Activated T-cell treated with anti-CD3 and anti-CD28 coated beads, Interleukin-2, amount 50 U/mL, for 48 hours (primary cell): ENCODE results near the gene ITGB3.

Experiments used
- DNase-seq, 2 experiments: peaks; one replicate each; pipeline ENCODE4 v3.0.0-alpha.2; 2020

ITGB3 gene

DNA sequence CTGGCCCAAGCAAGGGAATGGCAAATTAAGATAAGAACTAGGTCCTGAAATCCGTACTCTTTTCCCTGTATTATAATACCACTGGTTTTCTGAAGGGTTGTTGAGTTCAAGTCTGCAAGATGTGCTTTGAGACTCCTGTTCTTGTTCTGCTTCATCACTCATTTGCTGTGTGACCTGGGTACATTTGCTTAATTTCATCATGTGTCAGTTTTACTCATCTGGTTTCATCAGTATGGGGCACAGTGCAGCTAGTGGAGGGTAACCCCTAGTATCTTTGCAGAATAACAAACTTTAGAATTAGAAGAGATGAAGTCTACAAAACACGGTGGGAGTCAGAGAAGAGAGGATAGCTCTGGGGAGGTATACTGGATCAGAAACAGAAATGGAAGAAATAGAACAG lies 48.2 kb downstream of the ITGB3 start:
- DNase-seq = no peak

DNA sequence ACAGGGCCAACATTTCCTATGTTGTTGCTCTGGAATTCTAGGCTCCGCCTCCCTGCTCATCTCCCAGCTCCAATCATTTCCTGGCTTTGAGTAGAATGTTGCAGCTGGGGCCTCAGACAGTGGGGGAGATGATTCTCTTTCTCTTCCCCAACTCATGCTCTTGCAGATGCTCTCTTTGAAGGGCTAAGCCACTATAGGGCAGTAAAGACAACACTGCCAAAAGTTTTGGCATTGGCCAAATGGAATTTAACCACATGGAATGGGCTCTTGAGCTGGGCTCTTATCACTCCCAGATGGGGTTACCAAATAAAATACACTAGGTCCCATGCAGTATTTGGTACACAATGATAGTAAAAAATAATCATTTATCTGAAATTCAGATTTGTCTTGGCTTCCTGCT lies 50.6 kb downstream of the ITGB3 start:
- no peak for DNase-seq

DNA sequence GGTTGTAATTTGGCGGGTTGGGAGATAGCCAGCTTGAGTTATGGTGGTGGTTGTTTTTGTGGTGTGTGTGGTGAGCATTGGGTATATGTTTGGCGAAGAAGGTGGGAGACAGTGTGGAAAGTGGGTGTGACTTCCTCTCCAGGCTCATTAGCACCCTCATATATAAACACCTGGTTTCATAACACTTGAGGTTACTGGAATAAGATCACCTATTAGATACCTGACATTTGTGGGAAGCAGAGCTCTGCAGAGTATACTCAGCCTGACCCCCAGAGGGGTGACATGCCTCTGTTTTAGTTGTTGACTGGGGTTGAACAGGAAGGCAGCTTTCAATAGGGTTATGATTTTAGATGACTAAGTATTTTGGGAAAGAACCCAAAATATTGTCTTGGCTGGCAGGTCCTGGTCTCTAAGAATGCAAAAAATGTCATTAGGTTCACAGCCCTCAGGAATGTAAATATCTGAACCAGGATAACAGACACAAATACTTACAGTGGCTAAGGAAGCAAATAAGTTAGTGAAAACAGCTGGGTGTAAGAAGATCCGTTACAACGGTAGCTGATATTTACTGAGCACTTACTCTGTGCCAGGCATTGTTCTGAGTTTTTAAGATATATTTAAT lies 51.8 kb downstream of the ITGB3 start:
- no peak for DNase-seq

DNA sequence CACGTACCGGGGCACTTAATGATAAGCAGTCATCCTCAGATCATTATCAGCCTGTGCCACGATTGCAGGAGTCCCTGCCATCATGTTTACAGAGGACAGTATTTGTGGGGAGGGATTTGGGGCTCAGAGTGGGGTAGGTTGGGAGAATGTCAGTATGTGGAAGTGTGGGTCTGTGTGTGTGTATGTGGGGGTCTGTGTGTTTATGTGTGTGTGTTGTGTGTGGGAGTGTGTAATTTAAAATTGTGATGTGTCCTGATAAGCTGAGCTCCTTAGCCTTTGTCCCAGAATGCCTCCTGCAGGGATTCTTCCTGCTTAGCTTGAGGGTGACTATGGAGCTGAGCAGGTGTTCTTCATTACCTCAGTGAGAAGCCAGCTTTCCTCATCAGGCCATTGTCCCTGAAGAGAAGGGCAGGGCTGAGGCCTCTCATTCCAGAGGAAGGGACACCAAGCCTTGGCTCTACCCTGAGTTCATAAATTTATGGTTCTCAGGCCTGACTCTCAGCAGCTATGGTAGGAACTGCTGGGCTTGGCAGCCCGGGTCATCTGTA lies 56.6 kb downstream of the ITGB3 start:
- DNase-seq = no peak

DNA sequence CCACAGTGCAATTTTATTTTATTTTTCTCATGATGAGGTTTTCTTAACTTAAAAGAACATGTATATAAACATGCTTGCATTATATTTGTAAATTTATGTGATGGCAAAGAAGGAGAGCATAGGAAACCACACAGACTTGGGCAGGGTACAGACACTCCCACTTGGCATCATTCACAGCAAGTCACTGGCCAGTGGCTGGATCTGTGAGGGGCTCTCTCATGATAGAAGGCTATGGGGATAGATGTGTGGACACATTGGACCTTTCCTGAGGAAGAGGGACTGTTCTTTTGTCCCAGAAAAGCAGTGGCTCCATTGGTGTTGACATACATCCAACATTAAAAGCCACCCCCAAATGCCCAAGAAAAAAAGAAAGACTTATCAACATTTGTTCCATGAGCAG lies 57.8 kb downstream of the ITGB3 start:
- DNase-seq = no peak

DNA sequence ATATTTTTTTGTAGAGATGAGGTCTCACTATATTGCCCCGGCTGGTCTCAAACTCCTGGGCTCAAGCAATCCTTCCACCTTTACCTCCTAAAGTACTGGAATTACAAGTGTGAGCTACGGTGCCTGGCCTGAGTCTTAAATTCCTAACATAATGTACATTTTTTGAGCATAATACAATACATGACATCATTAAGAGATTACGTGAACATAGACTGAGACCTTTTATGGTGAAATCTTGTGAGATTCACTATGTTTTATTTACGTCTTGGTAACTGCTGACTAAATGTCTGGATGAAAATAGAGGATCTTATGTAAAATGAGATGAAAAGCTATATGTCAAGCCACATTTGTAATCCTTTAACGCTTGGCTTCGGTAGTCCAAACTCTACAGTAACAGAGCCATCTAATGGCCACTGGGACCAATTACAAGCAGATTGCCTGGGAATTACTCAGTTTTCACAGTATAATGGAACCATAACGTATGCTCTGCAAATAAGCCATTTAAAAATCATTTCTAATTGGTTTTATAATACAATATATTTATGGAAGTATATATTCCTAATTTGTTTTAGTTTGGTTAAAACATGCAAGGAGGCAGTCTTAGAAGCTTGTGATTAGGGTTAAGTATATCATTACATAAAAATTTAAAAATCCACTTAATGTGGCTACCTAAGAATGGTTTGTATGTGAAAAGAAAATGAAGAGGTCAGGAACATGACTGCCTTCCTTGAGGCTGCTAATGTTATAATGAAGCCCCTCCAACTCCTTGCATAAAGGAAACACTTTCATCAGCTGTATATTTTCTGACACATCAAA lies 62.0 kb downstream of the ITGB3 start:
- no peak for DNase-seq

DNA sequence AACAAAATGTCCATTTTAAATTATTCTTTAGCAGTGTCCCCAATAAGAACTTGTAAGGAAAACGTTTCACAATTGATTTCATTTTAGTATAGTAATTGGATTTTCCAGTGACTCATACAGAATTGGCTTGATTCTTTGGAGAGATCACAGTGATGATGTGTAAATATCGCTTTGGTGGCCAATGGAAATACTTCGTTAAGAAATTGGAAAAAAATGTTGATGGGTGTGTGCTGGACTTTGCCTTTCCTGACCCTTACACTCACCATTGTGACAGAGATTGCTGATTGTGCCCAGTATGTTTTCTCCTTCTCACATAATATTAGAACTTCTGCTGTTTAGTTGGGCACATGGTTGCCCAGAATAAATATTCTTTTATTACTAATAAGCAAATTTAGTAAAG lies 62.7 kb downstream of the ITGB3 start:
- DNase-seq = no peak

DNA sequence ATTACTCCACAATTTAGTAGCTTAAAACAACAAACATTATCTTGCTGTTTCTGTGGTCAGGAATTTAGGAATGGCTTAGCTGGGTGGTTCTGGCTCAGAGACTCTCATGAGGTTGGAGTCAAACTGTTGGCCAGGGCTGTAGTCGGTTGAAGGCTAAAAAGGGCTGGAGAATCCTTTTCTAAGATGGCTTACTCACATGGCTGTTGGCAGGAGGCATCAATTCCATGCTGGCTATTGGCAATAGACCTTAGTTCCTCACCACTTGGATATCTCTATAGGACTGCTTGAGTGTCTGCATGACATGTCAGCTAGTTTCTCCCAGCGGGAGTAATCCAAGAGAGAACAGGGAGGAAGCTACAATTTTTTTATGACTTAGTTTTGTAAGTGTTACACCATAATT lies 63.5 kb downstream of the ITGB3 start:
- DNase-seq = no peak

DNA sequence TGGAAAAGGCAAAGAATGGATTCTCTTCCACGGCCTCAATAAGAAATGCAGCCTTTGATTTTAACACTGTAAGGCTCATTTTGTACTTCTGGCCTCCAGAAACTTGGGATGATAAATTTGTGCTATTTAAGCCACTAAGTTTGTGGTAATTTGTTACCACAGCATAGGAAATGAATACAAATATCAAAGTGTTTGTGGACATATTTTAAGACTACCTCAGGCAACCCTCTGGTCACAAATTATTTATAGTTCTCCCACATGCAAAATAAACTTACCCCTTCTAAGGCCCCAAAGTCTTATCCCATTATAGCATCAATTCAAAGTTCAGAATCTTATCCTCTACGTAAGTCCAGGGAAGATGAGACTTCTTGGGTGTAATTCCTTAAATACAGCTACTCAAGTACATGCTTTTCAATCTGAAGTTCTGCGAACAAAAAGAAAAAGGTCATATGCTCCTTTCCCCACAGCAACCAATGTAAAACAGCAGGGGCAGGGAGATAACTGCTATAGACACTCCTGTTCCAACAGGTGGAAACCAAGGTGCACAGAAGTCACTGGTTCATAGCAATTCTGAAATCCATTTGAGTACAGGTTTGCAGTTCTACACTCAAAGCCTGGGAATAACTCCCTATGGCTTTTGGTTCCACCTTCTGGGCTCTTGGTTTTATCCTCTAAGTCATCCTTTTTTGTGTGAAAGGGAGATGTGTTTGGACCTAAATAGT lies 64.7 kb downstream of the ITGB3 start:
- DNase-seq = no peak

DNA sequence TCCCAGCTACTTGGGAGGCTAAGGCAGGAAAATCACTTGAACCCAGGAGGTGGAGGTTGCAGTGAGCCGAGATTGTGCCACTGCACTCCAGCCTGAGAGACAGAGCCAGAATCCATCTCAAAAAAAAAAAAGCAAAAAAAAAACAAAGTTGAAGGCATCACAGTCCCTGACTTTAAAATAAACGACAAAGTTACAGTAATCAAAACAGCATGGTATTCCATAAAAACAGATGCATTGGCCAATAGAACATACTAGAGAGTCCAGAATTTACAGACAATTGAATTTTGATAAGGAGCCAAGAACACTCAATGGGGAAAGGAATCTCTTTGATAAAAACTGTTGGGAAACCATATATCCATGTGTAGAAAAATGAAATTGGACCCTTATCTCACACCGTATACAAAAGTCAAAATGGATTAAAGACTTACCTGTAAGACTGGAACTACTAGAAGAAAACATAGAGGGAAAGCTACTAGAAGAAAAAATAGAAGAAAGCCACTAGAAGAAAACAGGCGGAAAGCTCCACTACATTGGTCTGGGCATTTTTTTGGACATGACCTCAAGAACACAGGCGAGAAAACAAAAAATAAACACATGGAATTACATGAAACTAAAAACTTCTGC lies 67.4 kb downstream of the ITGB3 start:
- DNase-seq = no peak

DNA sequence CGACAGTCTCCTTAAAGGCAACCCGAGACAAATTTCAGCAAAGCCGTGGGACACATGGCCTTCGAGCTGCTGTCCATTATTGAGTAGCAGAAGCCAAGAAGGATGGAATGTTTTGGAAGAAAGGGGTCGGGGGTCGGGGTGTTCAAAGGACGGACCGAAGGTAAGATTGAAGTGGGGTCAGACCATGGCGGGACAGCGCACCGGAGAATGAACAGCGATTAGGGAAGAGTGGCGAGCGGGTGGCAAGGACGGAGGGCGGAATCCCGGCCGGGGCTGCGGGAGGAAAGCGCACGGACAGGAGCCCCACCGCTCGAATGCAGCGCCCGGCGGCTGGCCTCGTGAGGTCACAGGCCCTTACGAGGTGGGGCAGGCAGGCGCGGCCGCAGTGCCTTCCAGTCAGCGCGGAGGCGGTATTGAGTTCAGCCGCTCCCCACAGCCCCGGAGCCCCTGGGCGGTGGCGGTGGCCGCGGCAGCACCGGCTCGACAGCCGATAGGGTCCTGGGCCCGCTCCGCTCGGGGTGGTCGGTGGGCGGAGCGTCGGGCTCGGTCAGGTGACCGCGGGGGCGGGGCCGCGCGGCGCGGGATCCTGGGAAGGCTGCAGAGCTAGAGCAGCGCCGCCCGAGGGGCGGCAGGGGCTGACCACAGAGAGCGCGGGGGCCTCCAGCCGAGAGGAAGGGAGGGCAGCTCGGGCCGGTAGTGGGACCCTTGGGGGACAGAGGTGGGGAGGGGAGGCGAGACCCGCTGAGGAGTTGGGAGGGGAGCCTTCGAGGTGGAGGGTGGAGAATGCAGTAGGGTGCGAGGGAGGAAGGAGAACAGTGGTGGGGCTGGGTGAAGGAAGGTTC lies 70.0 kb downstream of the ITGB3 start, which contains the start of gene EFCAB13:
EFCAB13 (plus strand) TSS at position 574 of the 842 bp plus-strand sequence. CDS start 4,399 bp downstream, outside the sequence.
- peak; percentile 77 to 85 for DNase-seq

DNA sequence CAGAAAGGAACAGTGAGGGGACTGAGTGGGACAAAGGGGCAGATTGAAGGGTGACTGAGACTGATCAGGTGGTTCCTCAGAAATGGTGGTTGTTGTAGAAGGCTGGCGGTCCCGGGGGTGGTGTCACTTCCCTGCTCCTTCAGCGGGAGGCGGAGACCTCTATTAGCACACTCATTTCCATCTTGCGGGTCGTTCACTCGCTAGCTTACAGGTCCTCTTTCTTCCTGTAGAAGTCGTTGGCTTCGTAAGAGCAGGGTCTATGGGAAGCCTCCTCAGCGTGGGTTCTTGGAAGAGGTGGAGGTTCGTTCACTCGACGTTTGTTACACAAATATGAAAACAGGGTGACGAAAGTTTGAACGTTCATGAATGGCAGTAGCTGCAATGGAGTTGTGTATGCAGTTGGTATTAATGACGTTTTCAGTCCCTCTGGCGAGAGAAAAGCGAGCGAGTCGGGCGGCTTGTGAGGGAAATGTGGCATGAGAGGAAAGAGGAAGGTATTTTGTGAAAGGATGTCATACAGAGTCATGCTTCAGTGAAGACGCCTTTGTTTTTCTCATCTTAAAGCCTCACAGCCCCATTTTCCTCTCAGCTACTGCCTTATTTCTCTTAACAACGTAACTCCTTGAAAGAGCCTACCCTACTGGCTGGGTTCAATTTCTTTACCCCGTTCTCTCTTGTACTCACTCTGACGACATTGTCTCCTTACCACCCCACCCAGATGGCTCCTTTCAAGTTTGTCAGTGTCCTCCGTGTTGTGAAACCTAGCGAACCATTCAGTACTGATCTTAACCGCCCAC lies 70.8 kb downstream of the ITGB3 start:
- peak in 1 of 2 experiments; percentile 60 for DNase-seq

DNA sequence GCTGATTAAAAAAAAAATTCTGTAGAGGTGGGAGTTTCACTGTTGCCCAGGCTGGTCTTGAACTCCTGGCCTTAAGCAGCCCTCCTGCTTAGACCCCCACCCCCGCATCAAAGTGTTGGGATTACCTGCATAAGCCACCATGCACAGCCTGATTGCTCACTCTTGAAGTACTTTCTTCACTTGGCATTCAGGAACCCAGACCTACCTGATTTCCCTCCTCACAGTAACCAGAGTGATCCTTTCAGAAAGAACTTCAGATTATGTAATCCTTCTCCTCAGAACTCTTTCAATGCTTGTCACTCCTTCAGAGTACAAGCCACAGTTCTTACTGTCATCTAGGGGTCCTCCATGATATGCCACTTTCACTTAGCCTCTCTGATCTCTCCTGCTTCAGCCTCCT lies 71.5 kb downstream of the ITGB3 start:
- no peak for DNase-seq

DNA sequence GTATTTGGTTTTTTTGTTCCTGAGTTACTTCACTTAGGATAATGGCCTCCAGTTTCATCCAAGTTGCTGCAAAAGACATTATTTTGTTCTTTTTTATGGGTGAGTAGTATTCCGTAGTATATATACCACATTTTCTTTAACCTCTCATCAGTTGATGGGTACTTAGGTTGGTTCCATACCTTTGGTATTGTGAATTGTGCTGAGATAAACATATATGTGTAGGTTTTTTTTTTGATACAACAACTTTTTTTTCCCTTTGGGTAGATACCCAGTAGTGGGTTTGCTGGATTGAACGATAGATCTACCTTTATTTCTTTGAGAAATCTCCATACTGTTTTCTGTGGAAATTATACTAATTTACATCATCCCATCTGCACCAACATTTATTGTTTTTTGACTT lies 76.9 kb downstream of the ITGB3 start:
- DNase-seq = no peak

DNA sequence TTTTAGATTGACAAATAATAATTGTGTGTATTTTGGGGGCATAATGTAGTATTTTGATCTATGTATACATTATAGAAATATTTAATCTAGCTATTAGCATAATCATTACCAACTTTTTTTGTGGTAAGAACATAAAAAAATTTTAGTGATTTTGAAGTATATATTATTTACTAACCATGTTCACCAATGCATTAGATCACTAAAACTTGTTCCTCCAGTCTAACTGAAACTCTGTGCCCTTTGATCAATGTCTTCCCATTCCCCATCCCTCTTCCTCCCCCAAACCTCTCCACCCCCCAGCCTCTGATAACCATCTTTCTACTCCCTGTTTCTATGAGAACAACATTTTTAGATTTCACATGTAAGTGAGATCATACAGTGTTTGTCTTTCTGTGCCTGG lies 78.7 kb downstream of the ITGB3 start:
- no peak for DNase-seq

DNA sequence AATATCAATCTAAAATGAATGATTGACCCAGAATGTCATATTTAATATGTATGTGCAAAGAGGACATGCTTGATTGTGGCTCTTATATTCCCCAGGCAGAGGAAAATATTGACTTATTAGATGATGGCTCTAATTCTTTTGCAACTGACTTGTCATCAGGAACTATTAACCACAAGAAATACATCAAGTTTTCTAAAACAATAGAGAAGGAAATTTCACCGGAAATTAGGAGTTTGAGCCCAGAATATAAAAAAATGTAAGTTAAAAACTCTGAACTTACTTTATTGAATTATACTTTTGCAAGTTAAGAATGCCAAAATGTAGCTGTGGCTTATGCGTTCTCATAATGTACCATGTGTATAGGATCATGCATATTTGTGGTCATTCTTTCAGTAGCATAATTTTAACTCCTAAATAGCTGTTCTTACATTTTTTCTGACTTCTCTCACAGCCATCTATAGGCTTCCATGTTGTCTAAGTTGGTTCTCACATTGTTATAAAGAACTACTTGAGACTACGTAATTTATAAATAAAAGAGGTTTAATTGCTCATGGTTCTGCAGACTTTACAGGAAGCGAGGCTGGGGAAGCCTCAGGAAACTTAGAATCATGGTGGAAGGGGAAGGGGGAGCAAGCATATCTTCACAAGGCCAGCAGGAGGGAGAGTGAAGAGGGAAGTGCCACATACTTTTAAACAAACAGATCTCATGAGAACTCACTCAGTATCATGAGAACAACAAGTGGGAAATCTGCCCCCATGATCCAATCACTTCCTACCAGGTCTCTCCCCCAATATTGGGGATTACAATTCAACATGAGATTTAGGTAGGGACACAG lies 81.7 kb downstream of the ITGB3 start:
- DNase-seq = no peak

DNA sequence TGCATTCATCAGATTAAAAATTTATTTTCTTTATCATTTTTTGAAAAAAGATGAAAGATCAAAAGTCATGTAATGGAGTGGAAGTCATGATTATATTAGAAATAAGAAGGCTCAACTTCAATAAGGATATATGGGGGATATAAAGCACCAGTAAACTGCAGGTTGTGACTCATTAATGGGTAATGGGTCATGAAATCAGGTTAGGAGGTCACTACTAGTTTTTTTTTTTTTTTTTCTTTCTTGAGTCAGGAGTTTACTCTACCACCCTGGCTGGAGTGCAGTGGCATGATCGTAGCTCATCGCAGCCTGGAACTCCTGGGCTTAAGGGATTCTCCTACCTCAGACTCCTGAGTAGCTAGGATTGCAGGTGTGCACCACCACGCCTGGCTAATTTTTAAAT lies 84.4 kb downstream of the ITGB3 start:
- no peak for DNase-seq

DNA sequence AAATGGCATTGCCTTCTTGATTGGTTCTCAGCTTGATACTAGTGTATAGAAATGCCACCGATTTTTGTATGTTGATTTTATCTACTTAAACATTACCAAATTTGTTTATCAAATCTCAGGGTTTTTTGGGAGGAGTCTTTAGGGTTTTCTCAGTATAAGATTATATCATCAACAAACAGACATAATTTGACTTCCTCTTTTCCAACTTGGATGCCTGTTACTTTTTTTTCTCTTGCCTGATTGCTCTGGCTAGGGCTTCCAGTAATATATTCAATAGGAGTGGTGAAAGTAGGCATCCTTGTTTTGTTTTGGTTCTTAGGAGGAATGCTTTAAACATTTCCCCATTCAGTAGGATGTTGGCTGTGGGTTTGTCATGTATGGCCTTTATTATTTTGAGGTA lies 99.2 kb downstream of the ITGB3 start:
- no peak for DNase-seq

DNA sequence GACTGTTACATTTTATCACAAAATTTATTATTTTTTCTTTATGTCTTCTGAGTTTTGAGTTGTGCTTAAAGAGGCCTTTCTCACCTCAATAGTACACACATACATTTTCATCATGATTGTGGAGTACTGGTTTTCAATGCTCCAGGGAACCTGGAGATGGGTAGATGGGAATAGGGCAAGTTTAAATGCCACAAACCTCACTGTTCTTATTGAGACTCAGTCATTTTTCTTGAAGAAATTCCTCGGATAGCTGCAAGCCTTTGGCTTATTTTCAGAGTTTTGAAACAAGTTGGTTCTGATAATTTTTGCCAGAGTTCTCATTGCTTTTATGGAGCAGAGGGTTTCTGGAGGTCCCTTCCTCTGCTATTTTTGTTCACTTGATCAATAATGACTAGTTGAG lies 105.0 kb downstream of the ITGB3 start:
- DNase-seq = no peak
